ENCODE results near the gene STRC.
"Not testable (repeated sequence)": the region's sequence is repeated elsewhere in the genome, so short reads cannot be mapped to it uniquely, and the experiment has no call there.

The STRC gene

GRCh38 chr15:43618700-43619099, at the start of gene STRC:
Gene STRC, minus strand, starts transcription at chr15:43618800. Its CDS starts 78 bp downstream, at chr15:43618722.
- not testable (repeated sequence) for DNase-seq

GRCh38 chr15:43666177-43666576, 47.6 kb upstream of the STRC start:
- not testable (repeated sequence) for DNase-seq

- not testable (repeated sequence) for DNase-seq
These were observed 44.7 kb upstream of the STRC start for GRCh38 chr15:43663333-43663732.

GRCh38 chr15:43662293-43662692, 43.7 kb upstream of the STRC start:
- DNase-seq: not testable (repeated sequence)

GRCh38 chr15:43659727-43660126, 41.1 kb upstream of the STRC start:
- DNase-seq: not testable (repeated sequence)

GRCh38 chr15:43649430-43649926, 30.9 kb upstream of the STRC start:
- not testable (repeated sequence) for DNase-seq

GRCh38 chr15:43648649-43649429, 30.2 kb upstream of the STRC start, which contains the start of gene CATSPER2:
Gene CATSPER2, minus strand, starts transcription at chr15:43648844. Its CDS starts 783 bp downstream, at chr15:43648061.
- no peak for DNase-seq

- DNase-seq: not testable (repeated sequence)
These were observed 20.0 kb upstream of the STRC start for GRCh38 chr15:43638464-43639204.

GRCh38 chr15:43626937-43627336, 8.3 kb upstream of the STRC start:
- not testable (repeated sequence) for DNase-seq

- DNase-seq: no peak
These were observed 6.5 kb upstream of the STRC start for GRCh38 chr15:43625106-43625505.

GRCh38 chr15:43622068-43622799, 3.6 kb upstream of the STRC start:
- not testable (repeated sequence) for DNase-seq

GRCh38 chr15:43617750-43618149, 850 bp downstream of the STRC start:
- not testable (repeated sequence) for DNase-seq

GRCh38 chr15:43602233-43602632, 16.4 kb downstream of the STRC start:
- not testable (repeated sequence) for DNase-seq

- not testable (repeated sequence) for DNase-seq
These were observed 18.4 kb downstream of the STRC start for GRCh38 chr15:43600200-43600599.

GRCh38 chr15:43599131-43599530, 19.5 kb downstream of the STRC start:
- not testable (repeated sequence) for DNase-seq

- not testable (repeated sequence) for DNase-seq
These were observed 25.0 kb downstream of the STRC start, which contains the start of gene CKMT1B for GRCh38 chr15:43593328-43594190. Gene CKMT1B, plus strand, starts transcription at chr15:43594027. Its CDS starts 192 bp downstream, at chr15:43594219.

GRCh38 chr15:43592841-43593240, 25.8 kb downstream of the STRC start:
- not testable (repeated sequence) for DNase-seq

- DNase-seq: not testable (repeated sequence)
These were observed 28.7 kb downstream of the STRC start, which contains the start of gene PPIP5K1 for GRCh38 chr15:43589778-43590466. Gene PPIP5K1, minus strand, starts transcription at chr15:43590208. Its CDS starts 5,704 bp downstream, at chr15:43584504.

GRCh38 chr15:43574607-43575006, 44.0 kb downstream of the STRC start:
- DNase-seq: not testable (repeated sequence)

- DNase-seq: not testable (repeated sequence)
These were observed 52.0 kb downstream of the STRC start for GRCh38 chr15:43566615-43567014.

GRCh38 chr15:43563793-43564192, 54.8 kb downstream of the STRC start:
- not testable (repeated sequence) for DNase-seq

Data from kidney glomerular epithelial cell (primary cell).